Endothelial cell of umbilical vein (primary cell): ENCODE measurements around the gene TMEM41A. TPM values are rescaled to one million over a fixed set of nuclear protein-coding genes. Genes with fewer than 3 reads are reported as not detected.

Experiments used
- BruUV-seq: library from RNA; stranded (reverse); fragments of 400-500 nt; replicated peaks from 2 replicates; lab custom pipeline; 2021; lab: Mats Ljungman, UMichigan
- CTCF ChIA-PET: fragments of 300-600, 350-600 bp; sonication (Branson Sonifier 250); formaldehyde crosslinking; loops from one replicate; lab custom pipeline; 2021; ENCODE audit warnings: antibody characterized with exemption, inconsistent platforms; lab: Charles Lee
- POLR2A ChIA-PET: fragments of 300-600, 350-600 bp; sonication (Branson Sonifier 250); formaldehyde crosslinking; loops from one replicate; lab custom pipeline; 2021; ENCODE audit warnings: antibody characterized with exemption, inconsistent platforms; lab: Charles Lee
- DNase-seq: peaks from one replicate; pipeline ENCODE4 v3.0.0-alpha.2; 2011; ENCODE audit warnings: low read depth, low spot score
- FAIRE-seq: peaks from 2 replicates; lab custom pipeline; 2011; peaks lifted over from hg19 to GRCh38; lab: Jason Lieb, UNC
- H2AFZ ChIP-seq: 2 replicates; pipeline ENCODE4 v1.6.0; 2012; ENCODE audit warnings: low read depth, low read length, control low read depth, inconsistent platforms
- H3K27ac ChIP-seq: 2 replicates; pipeline ENCODE4 v1.5.1; 2011; ENCODE audit warnings: low read depth, mild to moderate bottlenecking, control low read depth, low read length, moderate library complexity; ENCODE audit not compliant: insufficient read depth
- H3K27me3 ChIP-seq, 2 experiments: 2 replicates each; pipeline versions ENCODE4 v1.6.0 to v1.6.1; 2011; ENCODE audit warnings: low read length in 2 of 2, mixed read lengths in 1 of 2; ENCODE audit not compliant: control insufficient read depth in 2 of 2, insufficient read depth in 2 of 2
- H3K36me3 ChIP-seq, 2 experiments: 2 replicates in 1 of 2; 3 replicates in 1 of 2; pipeline ENCODE4 v1.5.1; 2011; ENCODE audit warnings: low read length in 2 of 2, mild to moderate bottlenecking in 1 of 2, moderate library complexity in 1 of 2; ENCODE audit not compliant: control insufficient read depth in 2 of 2, insufficient read depth in 2 of 2; ENCODE audit errors: extremely low read depth in 1 of 2
- H3K4me1 ChIP-seq: 3 replicates; pipeline ENCODE4 v1.5.1; 2011; ENCODE audit warnings: mild to moderate bottlenecking, low read length; ENCODE audit not compliant: control insufficient read depth, insufficient read depth; ENCODE audit errors: extremely low read depth
- H3K4me2 ChIP-seq: 2 replicates; pipeline ENCODE4 v1.6.1; 2011; ENCODE audit warnings: low read length, control low read depth, mixed read lengths; ENCODE audit not compliant: insufficient read depth
- H3K4me3 ChIP-seq, 3 experiments: fragments of 200-600 bp in 1 of 3; sonication (generic), shearing (Covaris generic) in 1 of 3; replicated peaks in 1 of 3; 2 replicates each; pipeline ENCODE4 v1.5.1; 2011 to 2016; ENCODE audit warnings: control low read depth in 3 of 3, low read length in 3 of 3, mild to moderate bottlenecking in 2 of 3, inconsistent platforms in 1 of 3, low read depth in 1 of 3, moderate library complexity in 1 of 3; ENCODE audit not compliant: insufficient read depth in 1 of 3
- H3K79me2 ChIP-seq: 2 replicates; pipeline ENCODE4 v1.6.0; 2012; ENCODE audit warnings: low read length, inconsistent platforms; ENCODE audit not compliant: control insufficient read depth, insufficient read depth
- H3K9ac ChIP-seq: replicated peaks from 2 replicates; pipeline ENCODE3; 2011; ENCODE audit warnings: low read length, control low read depth; ENCODE audit not compliant: insufficient read depth; ENCODE audit errors: extremely low read depth
- H3K9me1 ChIP-seq: replicated peaks from 3 replicates; pipeline ENCODE4 v1.6.0; 2011; ENCODE audit warnings: mild to moderate bottlenecking, low read length; ENCODE audit not compliant: control insufficient read depth, insufficient read depth; ENCODE audit errors: extremely low read depth
- H3K9me3 ChIP-seq: replicated peaks from 2 replicates; pipeline ENCODE4 v1.5.1; 2012; ENCODE audit warnings: low read length, inconsistent platforms; ENCODE audit not compliant: control insufficient read depth, insufficient read depth
- H4K20me1 ChIP-seq: replicated peaks from 2 replicates; pipeline ENCODE3; 2011; ENCODE audit warnings: mild to moderate bottlenecking, low read length; ENCODE audit not compliant: control insufficient read depth, insufficient read depth; ENCODE audit errors: extremely low read depth
- EZH2 ChIP-seq: IDR thresholded peaks from 2 replicates; pipeline ENCODE4 v1.6.1; 2012; ENCODE audit warnings: borderline replicate concordance, low read depth, mild to moderate bottlenecking, moderate library complexity, low read length, inconsistent platforms; ENCODE audit not compliant: severe bottlenecking
- FOS ChIP-seq: IDR thresholded peaks from 2 replicates; pipeline ENCODE4 v1.6.1; 2011; ENCODE audit warnings: mild to moderate bottlenecking, low read length, moderate library complexity, borderline replicate concordance; ENCODE audit not compliant: insufficient read depth
- GATA2 ChIP-seq: IDR thresholded peaks from 2 replicates; pipeline ENCODE4 v1.7.0; 2011; ENCODE audit warnings: low read depth, mild to moderate bottlenecking, moderate library complexity, mixed read lengths, low read length; ENCODE audit not compliant: insufficient read length, insufficient read depth
- JUN ChIP-seq: IDR thresholded peaks from 2 replicates; pipeline ENCODE4 v1.6.1; 2011; ENCODE audit warnings: borderline replicate concordance, low read depth; ENCODE audit not compliant: insufficient read length, insufficient read depth
- MYC ChIP-seq: IDR thresholded peaks from one replicate; pipeline ENCODE4 v1.6.1; 2011; ENCODE audit warnings: mild to moderate bottlenecking, low read depth, low read length
- POLR2A ChIP-seq: IDR thresholded peaks from 2 replicates; pipeline ENCODE4 v1.6.1; 2012; ENCODE audit warnings: low read depth, mild to moderate bottlenecking, control low read depth, low read length
- POLR2AphosphoS5 ChIP-seq: IDR thresholded peaks from 2 replicates; pipeline ENCODE4 v1.6.1; 2012; ENCODE audit warnings: low read depth, mild to moderate bottlenecking, control low read depth, low read length, moderate library complexity; ENCODE audit not compliant: insufficient read depth
- dilution Hi-C: fragments of 300-500 bp; cut with MboI; formaldehyde crosslinking; loops from one replicate; pipeline ENCODE4 v1.15.0; 2019; ENCODE audit warnings: low sequenced_read_pairs; ENCODE audit not compliant: extremely low pct_ligation_motif_present
- intact Hi-C: fragments of 100-400 bp; cut with micrococcal nuclease; formaldehyde crosslinking; loops from one replicate; pipeline ENCODE4 v1.10.0; 2022
- polyA plus RNA-seq, 4 experiments: library from polyadenylated mRNA; depleted of rRNA in 3 of 4; stranded (reverse) in 3 of 4; unstranded in 1 of 4; fragments of >200 nt; gene quantifications; 2 replicates each; pipeline versions ENCODE4 v1.2.1 to v1.2.3, GENCODE V29; 2011 to 2012; ENCODE audit warnings: missing spikeins in 1 of 4
- total RNA-seq: library from RNA; stranded (reverse); gene quantifications from 2 replicates; pipeline ENCODE4 v1.2.3, GENCODE V29; 2021
- TF ChIP-seq, protein P1 (sequence below): IDR thresholded peaks from 2 replicates; pipeline ENCODE4 v1.6.1; 2011; ENCODE audit not compliant: insufficient read depth, insufficient read length
- TF ChIP-seq, protein P2 (sequence below), 2 donors: IDR thresholded peaks; 1 replicate in 1 of 2; 2 replicates in 1 of 2; pipeline ENCODE4 v1.5.1; 2011; ENCODE audit warnings: low read length in 2 of 2, mild to moderate bottlenecking in 2 of 2, moderate library complexity in 2 of 2, control low read depth in 1 of 2, inconsistent platforms in 1 of 2, low read depth in 1 of 2; ENCODE audit not compliant: insufficient read depth in 1 of 2; ENCODE audit errors: extremely low read depth in 1 of 2

Gene TMEM41A
- total and polyA plus RNA-seq, 2 donors (not counting 3 experiments of a cell fraction or from before 2014, with no cell fraction given): 15.9 to 16.0 TPM

- Histone ChIP-seq H3K36me3 (no peaks in the 10 kb centered on the region), H3K27me3 (peaks cover 4 to 8% of the 10 kb centered on the region in 2 experiments), H3K9me1 (no peaks in the 10 kb centered on the region), H3K27ac (no peak overlapping the region), H4K20me1 (no peaks in the 10 kb centered on the region), H3K79me2 (no peaks in the 10 kb centered on the region), H3K4me1 (no peaks in the 10 kb centered on the region), H2AFZ (no peak overlapping the region), H3K4me3 (no peak overlapping the region), H3K9me3 (no peaks in the 10 kb centered on the region), H3K9ac (no peak overlapping the region), H3K4me2 (no peak overlapping the region)
- no TSS peak for BruUV-seq
- POLR2A ChIA-PET: no interaction called here
- TF ChIP-seq FOS: no peak
- TF ChIP-seq, protein P1, sequence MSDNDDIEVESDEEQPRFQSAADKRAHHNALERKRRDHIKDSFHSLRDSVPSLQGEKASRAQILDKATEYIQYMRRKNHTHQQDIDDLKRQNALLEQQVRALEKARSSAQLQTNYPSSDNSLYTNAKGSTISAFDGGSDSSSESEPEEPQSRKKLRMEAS: no peak
- TF ChIP-seq POLR2AphosphoS5: no peak
- no peak for TF ChIP-seq JUN
- no peak for TF ChIP-seq GATA2
- TF ChIP-seq EZH2: no peak
- TF ChIP-seq, protein P2, sequence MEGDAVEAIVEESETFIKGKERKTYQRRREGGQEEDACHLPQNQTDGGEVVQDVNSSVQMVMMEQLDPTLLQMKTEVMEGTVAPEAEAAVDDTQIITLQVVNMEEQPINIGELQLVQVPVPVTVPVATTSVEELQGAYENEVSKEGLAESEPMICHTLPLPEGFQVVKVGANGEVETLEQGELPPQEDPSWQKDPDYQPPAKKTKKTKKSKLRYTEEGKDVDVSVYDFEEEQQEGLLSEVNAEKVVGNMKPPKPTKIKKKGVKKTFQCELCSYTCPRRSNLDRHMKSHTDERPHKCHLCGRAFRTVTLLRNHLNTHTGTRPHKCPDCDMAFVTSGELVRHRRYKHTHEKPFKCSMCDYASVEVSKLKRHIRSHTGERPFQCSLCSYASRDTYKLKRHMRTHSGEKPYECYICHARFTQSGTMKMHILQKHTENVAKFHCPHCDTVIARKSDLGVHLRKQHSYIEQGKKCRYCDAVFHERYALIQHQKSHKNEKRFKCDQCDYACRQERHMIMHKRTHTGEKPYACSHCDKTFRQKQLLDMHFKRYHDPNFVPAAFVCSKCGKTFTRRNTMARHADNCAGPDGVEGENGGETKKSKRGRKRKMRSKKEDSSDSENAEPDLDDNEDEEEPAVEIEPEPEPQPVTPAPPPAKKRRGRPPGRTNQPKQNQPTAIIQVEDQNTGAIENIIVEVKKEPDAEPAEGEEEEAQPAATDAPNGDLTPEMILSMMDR (IDR thresholded peaks at IDR 0.05; ENCODE audit: extremely low read depth in 1 of 2, insufficient read depth in 1 of 2, low read depth in 1 of 2, low read length in 2 of 2): no peak
- no peak for TF ChIP-seq POLR2A
- TF ChIP-seq MYC: no peak
- dilution Hi-C loops: no loop called here
- DNase-seq: no peak
- FAIRE-seq: no peak
- intact Hi-C loops: no loop called here
- CTCF ChIA-PET: interaction anchor here (1.4 kb wide), 1 partner anchor 56 kb away, joined by 5 read pairs; no protein-coding TSS in a partner anchor
Measured at GRCh38 chr3:185503521-185503920, 4.7 kb upstream of the TMEM41A start.
